Endothelial cell of umbilical vein (primary cell): ENCODE data around the gene SLIRP. TPM values are rescaled to one million over a fixed set of nuclear protein-coding genes. Genes with fewer than 3 reads are reported as not detected.

Experiments used
- BruUV-seq: library from RNA; stranded (reverse); fragments of 400-500 nt; replicated peaks from 2 replicates; lab custom pipeline; 2021; lab: Mats Ljungman, UMichigan
- CTCF ChIA-PET: fragments of 300-600, 350-600 bp; sonication (Branson Sonifier 250); formaldehyde crosslinking; loops from one replicate; lab custom pipeline; 2021; ENCODE audit warnings: antibody characterized with exemption, inconsistent platforms; lab: Charles Lee
- POLR2A ChIA-PET: fragments of 300-600, 350-600 bp; sonication (Branson Sonifier 250); formaldehyde crosslinking; loops from one replicate; lab custom pipeline; 2021; ENCODE audit warnings: antibody characterized with exemption, inconsistent platforms; lab: Charles Lee
- DNase-seq: peaks from one replicate; pipeline ENCODE4 v3.0.0-alpha.2; 2011; ENCODE audit warnings: low read depth, low spot score
- FAIRE-seq: peaks from 2 replicates; lab custom pipeline; 2011; peaks lifted over from hg19 to GRCh38; lab: Jason Lieb, UNC
- H2AFZ ChIP-seq: 2 replicates; pipeline ENCODE4 v1.6.0; 2012; ENCODE audit warnings: low read depth, low read length, control low read depth, inconsistent platforms
- H3K27ac ChIP-seq: 2 replicates; pipeline ENCODE4 v1.5.1; 2011; ENCODE audit warnings: low read depth, mild to moderate bottlenecking, control low read depth, low read length, moderate library complexity; ENCODE audit not compliant: insufficient read depth
- H3K27me3 ChIP-seq, 2 experiments: 2 replicates each; pipeline versions ENCODE4 v1.6.0 to v1.6.1; 2011; ENCODE audit warnings: low read length in 2 of 2, mixed read lengths in 1 of 2; ENCODE audit not compliant: control insufficient read depth in 2 of 2, insufficient read depth in 2 of 2
- H3K36me3 ChIP-seq, 2 experiments: 2 replicates in 1 of 2; 3 replicates in 1 of 2; pipeline ENCODE4 v1.5.1; 2011; ENCODE audit warnings: low read length in 2 of 2, mild to moderate bottlenecking in 1 of 2, moderate library complexity in 1 of 2; ENCODE audit not compliant: control insufficient read depth in 2 of 2, insufficient read depth in 2 of 2; ENCODE audit errors: extremely low read depth in 1 of 2
- H3K4me1 ChIP-seq: 3 replicates; pipeline ENCODE4 v1.5.1; 2011; ENCODE audit warnings: mild to moderate bottlenecking, low read length; ENCODE audit not compliant: control insufficient read depth, insufficient read depth; ENCODE audit errors: extremely low read depth
- H3K4me2 ChIP-seq: 2 replicates; pipeline ENCODE4 v1.6.1; 2011; ENCODE audit warnings: low read length, control low read depth, mixed read lengths; ENCODE audit not compliant: insufficient read depth
- H3K4me3 ChIP-seq, 3 experiments: fragments of 200-600 bp in 1 of 3; sonication (generic), shearing (Covaris generic) in 1 of 3; replicated peaks in 1 of 3; 2 replicates each; pipeline ENCODE4 v1.5.1; 2011 to 2016; ENCODE audit warnings: control low read depth in 3 of 3, low read length in 3 of 3, mild to moderate bottlenecking in 2 of 3, inconsistent platforms in 1 of 3, low read depth in 1 of 3, moderate library complexity in 1 of 3; ENCODE audit not compliant: insufficient read depth in 1 of 3
- H3K79me2 ChIP-seq: 2 replicates; pipeline ENCODE4 v1.6.0; 2012; ENCODE audit warnings: low read length, inconsistent platforms; ENCODE audit not compliant: control insufficient read depth, insufficient read depth
- H3K9ac ChIP-seq: replicated peaks from 2 replicates; pipeline ENCODE3; 2011; ENCODE audit warnings: low read length, control low read depth; ENCODE audit not compliant: insufficient read depth; ENCODE audit errors: extremely low read depth
- H3K9me1 ChIP-seq: replicated peaks from 3 replicates; pipeline ENCODE4 v1.6.0; 2011; ENCODE audit warnings: mild to moderate bottlenecking, low read length; ENCODE audit not compliant: control insufficient read depth, insufficient read depth; ENCODE audit errors: extremely low read depth
- H3K9me3 ChIP-seq: replicated peaks from 2 replicates; pipeline ENCODE4 v1.5.1; 2012; ENCODE audit warnings: low read length, inconsistent platforms; ENCODE audit not compliant: control insufficient read depth, insufficient read depth
- H4K20me1 ChIP-seq: replicated peaks from 2 replicates; pipeline ENCODE3; 2011; ENCODE audit warnings: mild to moderate bottlenecking, low read length; ENCODE audit not compliant: control insufficient read depth, insufficient read depth; ENCODE audit errors: extremely low read depth
- EZH2 ChIP-seq: IDR thresholded peaks from 2 replicates; pipeline ENCODE4 v1.6.1; 2012; ENCODE audit warnings: borderline replicate concordance, low read depth, mild to moderate bottlenecking, moderate library complexity, low read length, inconsistent platforms; ENCODE audit not compliant: severe bottlenecking
- dilution Hi-C: fragments of 300-500 bp; cut with MboI; formaldehyde crosslinking; loops from one replicate; pipeline ENCODE4 v1.15.0; 2019; ENCODE audit warnings: low sequenced_read_pairs; ENCODE audit not compliant: extremely low pct_ligation_motif_present
- intact Hi-C: fragments of 100-400 bp; cut with micrococcal nuclease; formaldehyde crosslinking; loops from one replicate; pipeline ENCODE4 v1.10.0; 2022
- polyA plus RNA-seq, 4 experiments: library from polyadenylated mRNA; depleted of rRNA in 3 of 4; stranded (reverse) in 3 of 4; unstranded in 1 of 4; fragments of >200 nt; gene quantifications; 2 replicates each; pipeline versions ENCODE4 v1.2.1 to v1.2.3, GENCODE V29; 2011 to 2012; ENCODE audit warnings: missing spikeins in 1 of 4
- total RNA-seq: library from RNA; stranded (reverse); gene quantifications from 2 replicates; pipeline ENCODE4 v1.2.3, GENCODE V29; 2021
- TF ChIP-seq, protein P1 (sequence below), 2 donors: IDR thresholded peaks; 1 replicate in 1 of 2; 2 replicates in 1 of 2; pipeline ENCODE4 v1.5.1; 2011; ENCODE audit warnings: low read length in 2 of 2, mild to moderate bottlenecking in 2 of 2, moderate library complexity in 2 of 2, control low read depth in 1 of 2, inconsistent platforms in 1 of 2, low read depth in 1 of 2; ENCODE audit not compliant: insufficient read depth in 1 of 2; ENCODE audit errors: extremely low read depth in 1 of 2

The SLIRP gene
- total and polyA plus RNA-seq, 2 donors (not counting 3 experiments of a cell fraction or from before 2014, with no cell fraction given): 144 to 160 TPM

DNA sequence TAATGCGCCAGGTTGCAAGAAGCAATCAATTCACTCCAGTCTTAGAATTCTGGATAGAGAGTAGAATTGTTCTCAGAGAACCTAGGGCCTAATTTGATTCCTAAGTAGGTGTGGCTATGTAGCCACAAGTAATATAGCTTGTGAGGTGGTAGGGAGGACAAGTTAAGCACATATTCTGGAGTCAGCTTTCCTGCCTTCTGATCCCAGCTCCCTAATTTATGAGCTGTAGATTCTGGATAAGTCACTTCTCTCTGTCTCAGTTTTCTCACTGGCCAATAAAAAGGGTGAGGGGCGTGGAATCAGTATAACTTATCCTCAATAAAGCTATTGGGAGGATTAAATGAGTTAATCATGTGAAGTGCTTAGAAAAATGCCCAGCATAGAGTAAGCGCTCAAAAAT lies 56.1 kb downstream of the SLIRP start:
- intact Hi-C loops (loop anchor here (5.0 kb wide), 1 partner anchor 107 kb away; no protein-coding TSS in a partner anchor), dilution Hi-C loops (no loop called here)
- no peaks in the 10 kb centered on the region for H3K27me3 ChIP-seq
- H3K9ac ChIP-seq: no peak overlapping the region
- no peaks in the 10 kb centered on the region for H3K9me1 ChIP-seq
- peaks cover 8% of the 10 kb centered on the region for H3K4me1 ChIP-seq
- no peaks in the 10 kb centered on the region for H3K36me3 ChIP-seq
- no peak for DNase-seq
- no peak overlapping the region for H3K4me2 ChIP-seq
- no peak for TF ChIP-seq EZH2
- TF ChIP-seq, protein P1, sequence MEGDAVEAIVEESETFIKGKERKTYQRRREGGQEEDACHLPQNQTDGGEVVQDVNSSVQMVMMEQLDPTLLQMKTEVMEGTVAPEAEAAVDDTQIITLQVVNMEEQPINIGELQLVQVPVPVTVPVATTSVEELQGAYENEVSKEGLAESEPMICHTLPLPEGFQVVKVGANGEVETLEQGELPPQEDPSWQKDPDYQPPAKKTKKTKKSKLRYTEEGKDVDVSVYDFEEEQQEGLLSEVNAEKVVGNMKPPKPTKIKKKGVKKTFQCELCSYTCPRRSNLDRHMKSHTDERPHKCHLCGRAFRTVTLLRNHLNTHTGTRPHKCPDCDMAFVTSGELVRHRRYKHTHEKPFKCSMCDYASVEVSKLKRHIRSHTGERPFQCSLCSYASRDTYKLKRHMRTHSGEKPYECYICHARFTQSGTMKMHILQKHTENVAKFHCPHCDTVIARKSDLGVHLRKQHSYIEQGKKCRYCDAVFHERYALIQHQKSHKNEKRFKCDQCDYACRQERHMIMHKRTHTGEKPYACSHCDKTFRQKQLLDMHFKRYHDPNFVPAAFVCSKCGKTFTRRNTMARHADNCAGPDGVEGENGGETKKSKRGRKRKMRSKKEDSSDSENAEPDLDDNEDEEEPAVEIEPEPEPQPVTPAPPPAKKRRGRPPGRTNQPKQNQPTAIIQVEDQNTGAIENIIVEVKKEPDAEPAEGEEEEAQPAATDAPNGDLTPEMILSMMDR (IDR thresholded peaks at IDR 0.05; ENCODE audit: extremely low read depth in 1 of 2, insufficient read depth in 1 of 2, low read depth in 1 of 2, low read length in 2 of 2): no peak
- H2AFZ ChIP-seq: no peak overlapping the region
- ChIA-PET CTCF (interaction anchor here (1.2 kb wide), 1 partner anchor 11 kb away, joined by 3 read pairs; no protein-coding TSS in a partner anchor), POLR2A (no interaction called here)
- no peak for FAIRE-seq
- no peaks in the 10 kb centered on the region for H3K9me3 ChIP-seq
- H3K79me2 ChIP-seq: peaks cover 19% of the 10 kb centered on the region
- BruUV-seq: no TSS peak
- no peaks in the 10 kb centered on the region for H4K20me1 ChIP-seq
- no peak overlapping the region for H3K27ac ChIP-seq
- H3K4me3 ChIP-seq: no peak overlapping the region

Other genes starting within 250 kb of the SLIRP start
- not detected in 2 replicates for gene ISM2, start 209.3 kb upstream of the SLIRP start, total RNA-seq
- not detected in 2 replicates for gene ISM2, start 209.3 kb upstream of the SLIRP start, polyA plus RNA-seq
- gene SPTLC2, start 91.5 kb upstream of the SLIRP start, total RNA-seq: 57.2 and 71.3 TPM in 2 replicates
- 13.3 and 19.1 TPM in 2 replicates for gene SPTLC2, start 91.5 kb upstream of the SLIRP start, polyA plus RNA-seq
- gene ALKBH1, start 80 bp upstream of the SLIRP start, total RNA-seq: 13.1 and 14.8 TPM in 2 replicates
- gene ALKBH1, start 80 bp upstream of the SLIRP start, polyA plus RNA-seq: 10.1 and 10.2 TPM in 2 replicates
- 96.3 and 104 TPM in 2 replicates for gene SNW1, start 53.1 kb downstream of the SLIRP start, total RNA-seq
- gene SNW1, start 53.1 kb downstream of the SLIRP start, polyA plus RNA-seq: 9.5 and 14.3 TPM in 2 replicates
- gene ADCK1, start 92.0 kb downstream of the SLIRP start, total RNA-seq: 4.0 and 4.2 TPM in 2 replicates
- gene ADCK1, start 92.0 kb downstream of the SLIRP start, polyA plus RNA-seq: 6.9 and 7.9 TPM in 2 replicates